Mucosa of stomach (tissue), 1 donor: ENCODE data around the gene TTN.

Experiments used
- H3K27me3 ChIP-seq: one replicate; pipeline ENCODE4 v1.7.0; 2013; ENCODE audit warnings: mild to moderate bottlenecking, low read length; ENCODE audit not compliant: control insufficient read depth, insufficient read depth
- H3K36me3 ChIP-seq: one replicate; pipeline ENCODE4 v1.7.0; 2013; ENCODE audit warnings: low read length; ENCODE audit not compliant: control insufficient read depth, insufficient read depth
- H3K4me1 ChIP-seq: one replicate; pipeline ENCODE4 v1.7.0; 2013; ENCODE audit warnings: mild to moderate bottlenecking, low read length; ENCODE audit not compliant: control insufficient read depth, insufficient read depth
- H3K4me3 ChIP-seq: one replicate; pipeline ENCODE4 v1.7.0; 2013; ENCODE audit warnings: low read length
- H3K9ac ChIP-seq: one replicate; pipeline ENCODE4 v1.7.0; 2013; ENCODE audit warnings: mild to moderate bottlenecking, low read length, moderate library complexity
- H3K9me3 ChIP-seq: one replicate; pipeline ENCODE4 v1.7.0; 2013; ENCODE audit warnings: mild to moderate bottlenecking, low read length, moderate library complexity; ENCODE audit not compliant: control insufficient read depth
- donor health status: Pancreatic carcinoma.

TTN gene

DNA sequence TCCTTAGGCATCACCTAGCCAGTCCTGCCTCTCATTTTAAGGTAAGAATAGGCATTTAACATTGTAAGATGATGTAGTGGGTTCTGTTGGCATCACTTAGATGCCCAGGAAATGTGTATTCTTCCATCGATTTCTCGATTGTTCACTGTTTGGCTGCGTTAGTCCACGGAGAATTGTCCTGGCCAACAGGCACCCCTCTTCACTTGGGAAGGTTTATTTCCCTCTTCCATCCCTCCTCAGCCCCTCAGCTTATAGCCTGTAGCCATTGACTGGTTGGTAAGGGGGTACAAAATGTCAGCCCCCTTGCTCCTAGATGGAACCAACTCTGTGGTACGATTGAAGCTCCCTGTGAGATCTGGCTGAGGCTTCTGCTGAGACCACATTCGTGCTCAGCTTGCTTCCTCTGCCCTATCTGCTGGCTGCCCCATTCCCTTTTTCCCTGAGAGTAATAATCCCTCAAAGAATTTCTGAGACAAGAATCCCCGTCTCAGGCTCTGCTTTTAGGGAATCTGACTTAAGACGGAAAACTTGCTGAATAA lies 283.6 kb downstream of the TTN start:
- no peaks in the 10 kb centered on the region for H3K36me3 ChIP-seq
- H3K9me3 ChIP-seq = no peaks in the 10 kb centered on the region
- no peaks in the 10 kb centered on the region for H3K27me3 ChIP-seq
- H3K4me3 ChIP-seq = peak overlapping the region; percentile 100
- peaks cover 5% of the 10 kb centered on the region for H3K4me1 ChIP-seq
- H3K9ac ChIP-seq = peak overlapping the region; percentile 84

DNA sequence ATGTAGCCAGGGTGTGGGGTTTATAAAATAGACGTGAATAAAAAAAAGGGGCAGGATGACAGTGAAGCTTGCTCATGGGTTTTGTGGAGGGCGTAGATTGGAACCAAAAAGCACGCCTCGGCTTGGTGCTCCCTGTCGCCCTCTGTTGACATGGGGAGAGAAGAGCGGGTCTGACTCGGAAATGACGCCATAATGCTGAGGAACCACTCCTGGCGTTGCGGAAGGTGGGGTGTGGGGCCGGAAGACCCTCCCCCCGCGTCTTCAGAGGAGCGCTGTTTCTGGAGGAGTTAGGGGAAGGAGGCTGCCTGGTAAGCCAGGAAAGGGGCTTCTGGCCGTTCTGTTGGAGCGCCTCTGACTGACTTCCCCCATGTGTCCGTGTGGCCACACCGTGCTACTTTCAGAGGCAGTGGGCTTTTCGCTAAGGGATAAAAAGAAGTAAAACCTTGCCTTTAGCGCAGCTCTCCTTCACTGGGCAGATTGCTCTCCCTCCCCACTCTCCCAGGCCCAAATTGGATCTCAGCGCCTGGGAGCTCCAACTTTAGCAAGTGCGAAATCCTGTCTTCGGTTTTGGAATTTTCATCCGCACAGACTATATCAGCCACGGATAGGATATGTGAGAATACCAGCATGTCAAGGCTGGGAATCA lies 284.1 kb downstream of the TTN start:
- Histone ChIP-seq H3K36me3 (no peaks in the 10 kb centered on the region), H3K4me1 (peaks cover 5% of the 10 kb centered on the region), H3K9ac (peak overlapping the region; percentile 84)

DNA sequence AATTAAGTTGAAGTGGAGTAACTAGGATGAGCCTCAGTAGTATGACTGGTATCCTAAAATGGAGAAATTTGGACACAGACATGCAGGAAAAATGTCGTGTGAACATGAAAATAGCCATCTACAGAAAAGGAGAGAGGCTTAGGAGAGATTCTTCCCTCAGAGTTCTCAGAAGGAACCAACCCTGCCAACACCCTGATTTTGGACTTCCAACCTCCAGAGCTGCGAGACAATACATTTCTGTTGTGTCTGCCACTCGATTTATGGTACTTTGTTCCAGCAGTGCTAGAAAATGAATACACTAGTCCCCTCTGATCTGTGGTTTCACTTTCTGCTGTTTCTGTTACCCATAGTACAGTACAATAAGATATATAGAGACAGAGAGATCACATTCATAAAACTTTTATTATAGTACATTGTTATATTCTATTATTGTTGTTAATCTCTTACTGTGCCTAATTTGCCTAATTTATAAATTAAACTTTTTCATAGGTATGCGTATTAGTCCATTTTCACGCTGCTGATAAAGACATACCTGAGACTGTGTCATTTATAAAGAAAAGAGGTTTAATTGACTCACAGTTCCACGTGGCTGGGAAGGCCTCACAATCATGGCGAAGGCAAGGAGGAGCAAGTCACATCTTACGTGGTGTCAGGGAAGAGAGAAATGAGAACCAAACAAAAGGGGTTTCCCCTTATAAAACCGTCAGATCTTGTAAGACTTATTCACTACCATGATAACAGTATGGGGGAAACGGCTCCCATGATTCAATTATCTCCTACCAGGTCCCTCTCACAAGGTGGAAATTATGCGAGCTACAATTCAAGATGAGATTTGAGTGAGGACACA lies 285.7 kb downstream of the TTN start:
- Histone ChIP-seq H3K9ac (no peak overlapping the region), H3K27me3 (no peaks in the 10 kb centered on the region), H3K4me3 (no peak overlapping the region), H3K4me1 (peaks cover 5% of the 10 kb centered on the region), H3K36me3 (no peaks in the 10 kb centered on the region), H3K9me3 (no peaks in the 10 kb centered on the region)

More for the DNA sequence above, 284.1 kb downstream of the TTN start:
- Histone ChIP-seq H3K4me3 (peak overlapping the region; percentile 100), H3K27me3 (no peaks in the 10 kb centered on the region), H3K9me3 (no peaks in the 10 kb centered on the region)

DNA sequence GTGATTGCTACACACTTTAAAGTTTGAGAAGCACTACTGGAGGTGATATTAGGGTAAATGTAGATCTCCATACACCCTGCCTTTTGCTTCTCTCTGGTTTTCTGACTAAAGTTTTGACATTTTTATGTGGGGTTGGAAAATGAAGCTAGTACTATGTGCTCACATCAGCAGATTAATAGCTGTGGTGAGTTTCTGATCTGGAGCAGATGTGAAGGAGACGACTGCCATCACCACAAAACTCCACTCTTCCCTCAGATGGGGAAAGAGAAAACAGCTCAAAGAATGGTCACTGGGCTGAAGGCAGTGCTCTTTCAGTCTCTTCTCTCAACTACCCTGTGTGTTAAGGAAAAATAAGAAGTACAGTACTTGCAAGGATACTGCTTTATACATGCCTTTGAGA lies 289.7 kb downstream of the TTN start:
- H3K4me1 ChIP-seq = no peaks in the 10 kb centered on the region
- no peaks in the 10 kb centered on the region for H3K9me3 ChIP-seq
- no peaks in the 10 kb centered on the region for H3K36me3 ChIP-seq
- H3K4me3 ChIP-seq = no peak overlapping the region
- no peaks in the 10 kb centered on the region for H3K27me3 ChIP-seq
- no peak overlapping the region for H3K9ac ChIP-seq

DNA sequence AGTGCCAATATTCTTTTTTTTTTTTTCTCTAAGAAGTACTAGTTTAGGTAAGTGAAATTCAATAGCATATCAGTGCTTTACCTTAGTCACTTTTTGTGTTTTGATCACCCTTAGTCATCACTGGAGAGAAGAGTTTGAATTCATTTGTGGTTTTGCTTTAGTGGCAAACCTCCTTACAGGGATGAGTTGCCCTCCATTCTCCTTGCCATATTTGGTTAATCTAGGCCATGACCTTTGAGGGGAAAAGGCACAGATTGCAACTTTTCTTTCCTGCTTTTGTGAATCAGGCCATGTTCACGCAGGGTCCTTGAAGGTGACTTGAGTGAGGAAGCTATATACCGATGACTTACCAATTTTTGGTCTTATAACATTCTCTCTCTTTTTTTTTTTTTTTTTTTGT lies 292.6 kb downstream of the TTN start:
- Histone ChIP-seq H3K36me3 (no peaks in the 10 kb centered on the region), H3K4me3 (no peak overlapping the region), H3K9me3 (no peaks in the 10 kb centered on the region), H3K27me3 (no peaks in the 10 kb centered on the region), H3K9ac (no peak overlapping the region), H3K4me1 (no peaks in the 10 kb centered on the region)

DNA sequence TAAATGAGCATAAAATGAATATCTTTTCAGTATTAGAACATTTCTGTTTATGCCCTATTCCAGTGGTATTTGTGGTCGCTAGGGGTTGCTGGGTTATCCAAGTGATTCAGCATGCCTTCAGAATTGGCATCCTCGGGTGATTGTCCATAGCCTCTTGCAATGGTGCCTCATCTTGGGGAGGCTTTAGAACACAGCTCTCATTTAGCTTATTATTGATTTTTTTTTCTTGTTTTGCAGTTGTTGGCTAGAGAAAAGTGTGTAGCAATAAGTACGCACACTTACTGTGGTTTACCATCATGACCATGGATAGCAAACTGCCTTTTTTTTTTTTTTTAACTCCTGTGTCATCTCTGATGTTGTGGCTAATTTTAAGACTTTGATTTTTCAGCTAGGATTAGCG lies 293.3 kb downstream of the TTN start:
- Histone ChIP-seq H3K36me3 (no peaks in the 10 kb centered on the region), H3K9ac (no peak overlapping the region), H3K4me3 (no peak overlapping the region), H3K9me3 (no peaks in the 10 kb centered on the region), H3K4me1 (no peaks in the 10 kb centered on the region), H3K27me3 (no peaks in the 10 kb centered on the region)

DNA sequence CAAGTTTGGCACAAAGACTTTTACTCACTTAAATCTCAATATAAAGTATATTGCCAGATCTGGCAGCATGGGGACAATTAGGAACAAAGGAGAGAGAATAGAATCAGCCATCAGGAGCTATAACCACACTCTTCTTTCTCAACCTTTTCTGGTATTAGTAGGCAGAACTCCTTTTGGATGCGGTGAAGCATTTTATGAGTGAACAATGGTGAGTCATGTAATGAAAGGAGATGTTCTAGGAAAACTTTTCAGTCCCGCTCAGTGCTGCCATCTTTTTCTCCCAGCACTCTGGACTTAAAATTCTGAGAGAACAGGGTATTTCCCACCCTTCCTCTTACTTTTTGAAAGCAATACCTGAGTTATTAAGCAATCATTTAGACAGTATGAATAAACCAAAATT lies 294.7 kb downstream of the TTN start:
- Histone ChIP-seq H3K4me3 (no peak overlapping the region), H3K27me3 (no peaks in the 10 kb centered on the region), H3K9me3 (no peaks in the 10 kb centered on the region), H3K4me1 (no peaks in the 10 kb centered on the region), H3K36me3 (no peaks in the 10 kb centered on the region), H3K9ac (no peak overlapping the region)

DNA sequence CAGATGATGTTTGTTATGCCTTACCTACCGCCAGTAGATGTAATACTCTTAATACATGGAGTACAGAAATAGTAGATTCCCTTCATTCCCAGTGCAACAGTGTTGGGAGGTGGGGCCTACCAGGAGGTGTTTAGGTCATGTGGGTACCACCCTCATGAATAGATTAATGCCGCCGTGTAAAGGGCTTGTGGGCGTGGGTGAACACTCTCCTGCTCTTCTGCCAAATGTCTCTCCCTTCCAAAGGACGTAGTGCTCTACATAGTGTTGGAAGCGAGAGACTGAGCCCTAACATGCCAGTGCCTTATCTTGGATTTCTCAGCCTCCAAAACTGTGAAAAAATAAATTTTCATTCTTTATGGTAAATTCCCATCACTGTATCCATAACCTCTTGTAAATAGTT lies 296.8 kb downstream of the TTN start:
- Histone ChIP-seq H3K36me3 (no peaks in the 10 kb centered on the region), H3K27me3 (no peaks in the 10 kb centered on the region), H3K9ac (no peak overlapping the region), H3K4me3 (no peak overlapping the region), H3K4me1 (no peaks in the 10 kb centered on the region), H3K9me3 (no peaks in the 10 kb centered on the region)

DNA sequence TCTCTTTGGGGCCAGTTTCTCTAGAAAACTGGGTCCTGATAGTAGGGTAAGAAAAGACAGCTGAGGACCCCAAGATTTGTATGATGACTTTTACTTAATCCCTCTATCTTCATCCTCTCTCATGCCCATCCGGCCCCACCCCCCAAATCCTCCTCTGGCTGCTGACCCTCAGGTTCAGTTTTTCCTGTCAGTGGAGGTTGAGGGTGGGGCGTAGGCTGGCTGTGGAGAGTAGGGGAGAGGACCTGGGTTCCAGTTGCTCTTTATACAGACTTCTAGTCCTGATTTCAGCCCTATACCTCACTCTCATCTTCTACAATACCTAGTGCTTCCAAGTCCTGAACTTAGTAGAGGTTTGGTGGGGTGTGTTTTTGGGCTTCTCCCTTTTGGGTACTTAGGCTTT lies 298.6 kb downstream of the TTN start:
- H3K4me1 ChIP-seq = no peaks in the 10 kb centered on the region
- no peak overlapping the region for H3K4me3 ChIP-seq
- no peaks in the 10 kb centered on the region for H3K9me3 ChIP-seq
- H3K36me3 ChIP-seq = no peaks in the 10 kb centered on the region
- no peaks in the 10 kb centered on the region for H3K27me3 ChIP-seq
- H3K9ac ChIP-seq = no peak overlapping the region

DNA sequence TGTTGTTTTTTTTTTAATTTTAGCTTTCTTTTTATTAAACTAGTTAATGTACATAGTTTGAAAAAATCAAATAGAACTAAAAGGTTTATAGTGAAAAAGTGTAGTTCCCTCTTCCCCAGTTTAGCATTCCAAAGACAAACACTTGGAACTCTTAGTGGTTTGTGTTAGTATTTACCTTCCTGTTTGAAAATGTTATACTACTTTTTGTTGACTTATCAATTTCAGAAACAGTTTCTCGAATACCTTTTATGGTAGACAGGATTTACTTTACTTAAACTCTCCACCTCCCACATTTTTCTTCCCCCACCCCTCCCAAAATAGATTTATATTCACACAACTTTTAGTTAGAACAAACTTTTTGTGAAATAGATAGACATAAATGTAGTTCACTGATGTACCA lies 300.3 kb downstream of the TTN start:
- H3K27me3 ChIP-seq = no peaks in the 10 kb centered on the region
- H3K9me3 ChIP-seq = no peaks in the 10 kb centered on the region
- H3K4me3 ChIP-seq = no peak overlapping the region
- H3K36me3 ChIP-seq = no peaks in the 10 kb centered on the region
- H3K4me1 ChIP-seq = no peaks in the 10 kb centered on the region
- no peak overlapping the region for H3K9ac ChIP-seq

DNA sequence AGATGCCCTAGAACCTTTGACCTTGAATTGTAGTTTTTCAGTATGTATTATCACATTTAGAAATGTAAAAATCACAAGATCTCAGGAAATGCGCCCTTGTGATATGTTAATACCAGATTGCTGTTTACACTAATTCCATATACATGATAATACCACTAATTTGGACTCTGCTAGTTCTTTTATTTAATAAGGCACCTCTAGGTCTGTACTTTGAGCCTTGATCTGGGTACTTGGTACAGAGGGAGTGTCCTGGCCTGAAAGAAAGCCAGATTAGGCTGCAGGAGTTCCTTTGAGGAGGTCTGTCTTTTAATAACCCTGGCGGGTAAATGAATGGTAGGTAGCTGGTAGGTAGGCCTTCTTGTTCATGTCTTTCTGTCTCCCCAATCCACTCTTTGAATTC lies 300.7 kb downstream of the TTN start:
- H3K4me1 ChIP-seq = no peaks in the 10 kb centered on the region
- no peak overlapping the region for H3K4me3 ChIP-seq
- H3K36me3 ChIP-seq = peaks cover 2% of the 10 kb centered on the region
- no peaks in the 10 kb centered on the region for H3K9me3 ChIP-seq
- no peak overlapping the region for H3K9ac ChIP-seq
- H3K27me3 ChIP-seq = no peaks in the 10 kb centered on the region

DNA sequence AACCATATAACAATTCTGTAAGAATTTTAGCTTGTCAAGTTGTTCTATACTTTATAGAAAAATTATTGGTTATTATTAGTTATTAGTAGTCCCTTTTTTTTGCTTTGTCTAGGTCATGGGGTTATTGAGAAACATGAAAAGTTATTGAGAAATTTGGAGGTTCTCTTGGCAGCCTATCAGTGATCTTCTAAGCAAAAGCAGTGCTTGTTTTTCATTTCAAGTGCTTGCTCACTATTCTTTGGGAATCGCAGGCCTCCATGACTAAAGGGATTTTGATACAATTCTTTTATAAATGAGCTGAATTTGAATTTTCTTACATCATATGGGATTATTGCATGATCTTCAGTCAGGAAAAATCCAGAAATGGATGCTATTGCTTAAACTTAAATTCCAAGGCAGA lies 301.1 kb downstream of the TTN start:
- no peak overlapping the region for H3K4me3 ChIP-seq
- no peaks in the 10 kb centered on the region for H3K4me1 ChIP-seq
- no peaks in the 10 kb centered on the region for H3K9me3 ChIP-seq
- no peak overlapping the region for H3K9ac ChIP-seq
- H3K36me3 ChIP-seq = peaks cover 7% of the 10 kb centered on the region
- H3K27me3 ChIP-seq = no peaks in the 10 kb centered on the region
